Lung (tissue), 12 donors: ENCODE measurements around the gene TFCP2L1. TPM values are rescaled to one million over a fixed set of nuclear protein-coding genes. Genes with fewer than 3 reads are reported as not detected.

Experiments
- ATAC-seq: fragments of 200-7000 bp; cut with Tn5 transposase; one replicate; pipeline ENCODE4 v1.9.1; 2020; ENCODE audit warnings: moderate number of reproducible peaks; ENCODE audit not compliant: insufficient read depth, low FRiP score
- DNase-seq, 3 donors: peaks; one replicate each; pipeline ENCODE4 v3.0.0-alpha.2; 2013 to 2017
- H3K27ac ChIP-seq, 2 donors: one replicate each; pipeline ENCODE4 v1.5.1; 2013; ENCODE audit warnings: mild to moderate bottlenecking in 2 of 2, moderate library complexity in 2 of 2, control low read depth in 1 of 2, inconsistent platforms in 1 of 2, low read depth in 1 of 2, low read length in 1 of 2
- H3K27me3 ChIP-seq, 3 donors: one replicate each; pipeline ENCODE4 v1.5.1; 2013; ENCODE audit warnings: low read length in 2 of 3; ENCODE audit not compliant: control insufficient read depth in 3 of 3, insufficient read depth in 3 of 3
- H3K36me3 ChIP-seq, 4 donors: one replicate each; pipeline ENCODE4 v1.5.1; 2013; ENCODE audit warnings: low read length in 4 of 4, mild to moderate bottlenecking in 1 of 4, moderate library complexity in 1 of 4; ENCODE audit not compliant: control insufficient read depth in 4 of 4, insufficient read depth in 4 of 4
- H3K4me1 ChIP-seq, 5 donors: one replicate each; pipeline ENCODE4 v1.5.1; 2013; ENCODE audit warnings: low read length in 5 of 5, mild to moderate bottlenecking in 2 of 5, moderate library complexity in 1 of 5; ENCODE audit not compliant: control insufficient read depth in 5 of 5, insufficient read depth in 5 of 5
- H3K4me3 ChIP-seq: one replicate; pipeline ENCODE4 v1.5.1; 2013; ENCODE audit warnings: mild to moderate bottlenecking, control low read depth, moderate library complexity
- H3K9ac ChIP-seq, 2 donors: one replicate each; pipeline ENCODE4 v1.5.1; 2013; ENCODE audit warnings: low read length in 2 of 2, control low read depth in 1 of 2; ENCODE audit not compliant: insufficient read depth in 1 of 2
- H3K9me3 ChIP-seq, 4 donors: one replicate each; pipeline ENCODE4 v1.5.1; 2013; ENCODE audit warnings: low read length in 3 of 4, mild to moderate bottlenecking in 1 of 4, moderate library complexity in 1 of 4; ENCODE audit not compliant: control insufficient read depth in 4 of 4, insufficient read depth in 3 of 4
- WGBS, 2 donors: extraction: QIAGEN DNeasy Blood & Tissue Kit; methylation state at CpG; one replicate each; pipeline ENCODE4 v1.1.7; 2013; 5-methylcytosine and 5-hydroxymethylcytosine counted together
- polyA plus RNA-seq, 2 donors: library from polyadenylated mRNA; stranded (reverse); fragments of 200-250 nt; gene quantifications; one replicate each; pipeline ENCODE4 v1.2.1, GENCODE V29; 2013
- total RNA-seq, 2 donors: library from RNA; depleted of rRNA in 1 of 2; stranded (reverse); fragments of >200 nt in 1 of 2; gene quantifications; one replicate each; pipeline ENCODE4 v1.2.1, GENCODE V29; 2014 to 2021
- TF ChIP-seq, protein P1 (sequence below): IDR thresholded peaks from 2 replicates; pipeline ENCODE4 v1.5.1; 2012; ENCODE audit warnings: mild to moderate bottlenecking; ENCODE audit errors: control extremely low read depth, extremely low read depth
- donor health status: control.
- donor health status: control.
- donor health status: Bipolar disorder and iron deficiency.
- donor health status: healthy.
- donor health status: DM: yes; HTN: yes; CAD: no.

Gene TFCP2L1
- total and polyA plus RNA-seq, 4 donors: 2.8 to 36.1 (median 6.7) TPM

- peak in 1 of 3 donors; percentile 8 for DNase-seq
- Histone ChIP-seq H3K27me3 (no peaks in the 10 kb centered on the region), H3K9me3 (no peaks in the 10 kb centered on the region), H3K27ac (no peak overlapping the region), H3K4me1 (no peaks in the 10 kb centered on the region), H3K36me3 (no peaks in the 10 kb centered on the region), H3K4me3 (no peak overlapping the region), H3K9ac (no peak overlapping the region)
- no peak for ATAC-seq
- 94 to 95% methylated on average over 11 of the region's 11 CpGs for WGBS, 2 donors
- TF ChIP-seq, protein P1, sequence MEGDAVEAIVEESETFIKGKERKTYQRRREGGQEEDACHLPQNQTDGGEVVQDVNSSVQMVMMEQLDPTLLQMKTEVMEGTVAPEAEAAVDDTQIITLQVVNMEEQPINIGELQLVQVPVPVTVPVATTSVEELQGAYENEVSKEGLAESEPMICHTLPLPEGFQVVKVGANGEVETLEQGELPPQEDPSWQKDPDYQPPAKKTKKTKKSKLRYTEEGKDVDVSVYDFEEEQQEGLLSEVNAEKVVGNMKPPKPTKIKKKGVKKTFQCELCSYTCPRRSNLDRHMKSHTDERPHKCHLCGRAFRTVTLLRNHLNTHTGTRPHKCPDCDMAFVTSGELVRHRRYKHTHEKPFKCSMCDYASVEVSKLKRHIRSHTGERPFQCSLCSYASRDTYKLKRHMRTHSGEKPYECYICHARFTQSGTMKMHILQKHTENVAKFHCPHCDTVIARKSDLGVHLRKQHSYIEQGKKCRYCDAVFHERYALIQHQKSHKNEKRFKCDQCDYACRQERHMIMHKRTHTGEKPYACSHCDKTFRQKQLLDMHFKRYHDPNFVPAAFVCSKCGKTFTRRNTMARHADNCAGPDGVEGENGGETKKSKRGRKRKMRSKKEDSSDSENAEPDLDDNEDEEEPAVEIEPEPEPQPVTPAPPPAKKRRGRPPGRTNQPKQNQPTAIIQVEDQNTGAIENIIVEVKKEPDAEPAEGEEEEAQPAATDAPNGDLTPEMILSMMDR: no peak
These were observed 106.3 kb downstream of the TFCP2L1 start for GRCh38 chr2:121178730-121179129.

- Histone ChIP-seq H3K27me3 (peaks cover 0 to 5% (median 0%) of the 10 kb centered on the region in 3 donors), H3K9ac (no peak overlapping the region), H3K36me3 (no peaks in the 10 kb centered on the region), H3K27ac (no peak overlapping the region), H3K4me1 (no peaks in the 10 kb centered on the region), H3K9me3 (no peaks in the 10 kb centered on the region), H3K4me3 (no peak overlapping the region)
- TF ChIP-seq, protein P1: no peak
- no peak for ATAC-seq
- WGBS, 2 donors: 73 to 75% methylated on average over 1 of the region's 1 CpG
- peak in 1 of 3 donors; percentile 5 for DNase-seq
These were observed 107.1 kb downstream of the TFCP2L1 start for GRCh38 chr2:121177896-121178295.

DNA sequence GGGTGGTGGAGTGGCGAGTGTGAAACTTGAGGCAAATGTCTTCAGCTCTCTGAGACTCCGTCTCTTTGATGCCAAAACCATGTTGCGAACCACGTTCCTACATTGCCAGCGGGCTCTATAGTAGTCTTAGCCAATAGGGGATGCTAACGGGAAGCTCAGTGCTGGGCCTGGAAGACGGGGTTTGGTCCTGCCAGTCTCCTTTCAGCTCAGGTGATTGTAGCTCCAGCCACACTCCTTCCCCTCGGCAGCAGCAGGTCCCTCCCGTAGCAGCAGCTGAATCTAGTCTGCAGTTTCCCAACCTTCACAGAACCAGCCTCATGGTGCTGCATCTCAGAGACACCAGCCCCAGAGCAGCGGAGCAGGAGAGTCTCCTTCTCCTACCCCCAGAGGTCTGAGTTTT, 109.7 kb downstream of the TFCP2L1 start:
- Histone ChIP-seq H3K9me3 (peaks cover 0 to 4% (median 0%) of the 10 kb centered on the region in 4 donors), H3K4me3 (no peak overlapping the region), H3K4me1 (no peaks in the 10 kb centered on the region), H3K27ac (no peak overlapping the region), H3K36me3 (no peaks in the 10 kb centered on the region), H3K27me3 (peaks cover 0 to 5% (median 0%) of the 10 kb centered on the region in 3 donors), H3K9ac (no peak overlapping the region)
- 86 to 89% methylated on average over 10 of the region's 10 CpGs for WGBS, 2 donors
- DNase-seq (peak in 1 of 3 donors; percentile 3), ATAC-seq (no peak)
- TF ChIP-seq, protein P1: no peak

DNA sequence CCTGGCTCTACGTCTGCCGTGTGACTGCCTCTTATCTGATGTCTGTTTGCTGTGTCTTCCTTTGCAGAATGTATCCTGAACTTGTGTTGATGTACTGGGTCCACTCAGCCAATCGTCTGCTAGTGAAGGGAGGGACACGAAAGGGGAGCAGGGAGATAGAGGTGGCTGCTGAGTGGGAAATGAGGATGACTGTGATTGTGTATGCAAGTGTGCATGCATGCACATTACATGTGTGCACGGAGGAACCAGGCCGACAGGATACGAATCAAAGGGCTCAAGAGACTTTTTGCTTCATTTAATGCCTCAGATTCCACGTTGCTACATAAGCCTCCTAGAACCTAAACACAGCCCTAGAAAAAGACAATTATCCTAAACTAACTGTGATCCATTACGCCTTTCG, 111.2 kb downstream of the TFCP2L1 start:
- Histone ChIP-seq H3K9ac (no peak overlapping the region), H3K4me1 (no peaks in the 10 kb centered on the region), H3K4me3 (no peak overlapping the region), H3K27me3 (peaks cover 0 to 5% (median 0%) of the 10 kb centered on the region in 3 donors), H3K9me3 (peaks cover 0 to 4% (median 0%) of the 10 kb centered on the region in 4 donors), H3K27ac (no peak overlapping the region), H3K36me3 (no peaks in the 10 kb centered on the region)
- DNase-seq (no peak), ATAC-seq (no peak)
- WGBS, 2 donors: 87 to 91% methylated on average over 10 of the region's 10 CpGs
- TF ChIP-seq, protein P1: no peak
